Mucosa of descending colon (tissue), 3 donors: ENCODE results near the gene LETM1. TPM values are rescaled to one million over a fixed set of nuclear protein-coding genes. Genes with fewer than 3 reads are reported as not detected.

Experiments
- ATAC-seq: fragments of 200-7000 bp; cut with Tn5 transposase; one replicate; pipeline ENCODE4 v1.9.1; 2020; ENCODE audit warnings: mild to moderate bottlenecking, moderate library complexity
- DNase-seq, 3 donors: peaks; one replicate each; pipeline ENCODE4 v3.0.0-alpha.2; 2020
- H3K36me3 ChIP-seq: fragments of 200-600 bp; one replicate; pipeline ENCODE4 v1.8.0; 2021; ENCODE audit warnings: low read depth, mild to moderate bottlenecking
- H3K4me1 ChIP-seq: fragments of 200-600 bp; one replicate; pipeline ENCODE4 v1.8.0; 2021; ENCODE audit warnings: low read depth, mild to moderate bottlenecking
- H3K4me3 ChIP-seq: fragments of 200-600 bp; one replicate; pipeline ENCODE4 v1.8.0; 2021; ENCODE audit warnings: mild to moderate bottlenecking
- H3K9me3 ChIP-seq: fragments of 200-600 bp; one replicate; pipeline ENCODE4 v1.8.0; 2021; ENCODE audit warnings: mild to moderate bottlenecking
- CTCF ChIP-seq: fragments of 200-600 bp; IDR thresholded peaks from one replicate; pipeline ENCODE4 v1.8.0; 2022; ENCODE audit warnings: antibody characterized with exemption, mild to moderate bottlenecking
- intact Hi-C, 2 donors: fragments of 100-400 bp; cut with DNase I in 1 of 2; cut with micrococcal nuclease in 1 of 2; formaldehyde crosslinking; loops; one replicate each; pipeline versions ENCODE4 v1.11.0 to v1.11.1; 2022; cut with DNase I, micrococcal nuclease
- total RNA-seq, 3 donors: library from RNA; stranded (reverse); fragmentation: NEBNext Ultra II Directional in 2 of 3; extraction: Animal tissue kit (Norgen Biotek cat#: 25700) in 2 of 3; gene quantifications; one replicate each; pipeline versions ENCODE4 v1.2.1 to v1.2.4, GENCODE V29; 2021 to 2023
- donor health status: DM: no; HTN: no; CAD: no; lungs with moderate emphysema.
- donor health status: DM: no; HTN: no; CAD: no.
- donor health status: DM: no; HTN: yes; CAD: no.

Gene LETM1
- total RNA-seq, 3 donors from 2014 or later = 85.5 to 160 (median 133) TPM

GRCh38 chr4:1777822-1778641 is 77.9 kb downstream of the LETM1 start:
- Histone ChIP-seq H3K4me1 (no peaks in the 10 kb centered on the region), H3K4me3 (no peak overlapping the region), H3K9me3 (no peaks in the 10 kb centered on the region), H3K36me3 (no peaks in the 10 kb centered on the region)
- no peak for ATAC-seq
- intact Hi-C loops = no loop called here
- no peak for DNase-seq
- no peak for TF ChIP-seq CTCF

GRCh38 chr4:1776521-1777161 is 79.3 kb downstream of the LETM1 start:
- H3K4me1 ChIP-seq = no peaks in the 10 kb centered on the region
- no peaks in the 10 kb centered on the region for H3K9me3 ChIP-seq
- H3K4me3 ChIP-seq = no peak overlapping the region
- no peak for ATAC-seq
- intact Hi-C loops = no loop called here
- no peaks in the 10 kb centered on the region for H3K36me3 ChIP-seq
- no peak for DNase-seq
- no peak for TF ChIP-seq CTCF

- Histone ChIP-seq H3K36me3 (no peaks in the 10 kb centered on the region), H3K4me1 (no peaks in the 10 kb centered on the region), H3K4me3 (no peak overlapping the region), H3K9me3 (no peaks in the 10 kb centered on the region)
- TF ChIP-seq CTCF = no peak
- DNase-seq = no peak
- peak; percentile 20 for ATAC-seq
- intact Hi-C loops = no loop called here
Measured at GRCh38 chr4:1775731-1776500, 80.0 kb downstream of the LETM1 start.

GRCh38 chr4:1773754-1774153 is 82.2 kb downstream of the LETM1 start:
- H3K9me3 ChIP-seq = no peaks in the 10 kb centered on the region
- intact Hi-C loops = no loop called here
- ATAC-seq (no peak), DNase-seq (no peak)
- H3K4me3 ChIP-seq = no peak overlapping the region
- no peaks in the 10 kb centered on the region for H3K4me1 ChIP-seq
- no peak for TF ChIP-seq CTCF
- H3K36me3 ChIP-seq = no peaks in the 10 kb centered on the region

GRCh38 chr4:1772853-1773538 is 83.0 kb downstream of the LETM1 start:
- Histone ChIP-seq H3K36me3 (no peaks in the 10 kb centered on the region), H3K4me1 (peaks cover 2% of the 10 kb centered on the region), H3K9me3 (no peaks in the 10 kb centered on the region), H3K4me3 (no peak overlapping the region)
- peak; percentile 33 for ATAC-seq
- intact Hi-C loops = no loop called here
- no peak for DNase-seq
- no peak for TF ChIP-seq CTCF
